GM19238 (cell line): Measurements from ENCODE around the gene CRISP1.
"Not testable (repeated sequence)": the region's sequence is repeated elsewhere in the genome, so short reads cannot be mapped to it uniquely, and the experiment has no call there.

Source experiments
- DNase-seq: peaks from one replicate; pipeline ENCODE4 v3.0.0; 2011; ENCODE audit warnings: low spot score; ENCODE audit not compliant: insufficient read length

The CRISP1 gene, protein sequence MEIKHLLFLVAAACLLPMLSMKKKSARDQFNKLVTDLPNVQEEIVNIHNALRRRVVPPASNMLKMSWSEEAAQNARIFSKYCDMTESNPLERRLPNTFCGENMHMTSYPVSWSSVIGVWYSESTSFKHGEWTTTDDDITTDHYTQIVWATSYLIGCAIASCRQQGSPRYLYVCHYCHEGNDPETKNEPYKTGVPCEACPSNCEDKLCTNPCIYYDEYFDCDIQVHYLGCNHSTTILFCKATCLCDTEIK

GRCh38 chr6:49866485-49866943, at the start of gene CRISP1:
TSS of gene CRISP1 (minus strand) at chr6:49866535. CDS start at chr6:49857400, 9,135 bp downstream.
- no peak for DNase-seq

DNA sequence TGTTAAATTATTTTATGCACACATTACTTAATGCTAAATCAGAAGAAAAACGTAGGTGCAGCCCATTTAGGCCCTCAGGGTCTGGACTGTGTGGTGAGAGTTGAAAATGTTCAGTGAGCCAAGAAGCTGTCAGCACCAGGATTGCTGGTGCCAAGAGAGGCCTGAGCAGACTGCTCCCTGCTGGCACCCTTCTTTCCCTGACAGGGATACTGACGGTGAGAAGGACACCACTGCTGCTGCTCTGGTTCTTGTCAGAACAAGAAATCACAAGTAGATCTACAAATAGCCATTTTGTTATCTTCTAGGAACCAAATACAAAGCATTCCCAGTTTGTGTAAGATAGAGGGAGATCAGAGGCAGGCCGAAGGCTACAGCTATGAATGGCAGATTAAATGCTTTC, 48.7 kb upstream of the CRISP1 start:
- no peak for DNase-seq

GRCh38 chr6:49913636-49914375, 47.5 kb upstream of the CRISP1 start:
- no peak for DNase-seq

GRCh38 chr6:49912196-49912595, 45.9 kb upstream of the CRISP1 start:
- DNase-seq = no peak

- DNase-seq = no peak
Observed at GRCh38 chr6:49911252-49911651, 44.9 kb upstream of the CRISP1 start.

DNA sequence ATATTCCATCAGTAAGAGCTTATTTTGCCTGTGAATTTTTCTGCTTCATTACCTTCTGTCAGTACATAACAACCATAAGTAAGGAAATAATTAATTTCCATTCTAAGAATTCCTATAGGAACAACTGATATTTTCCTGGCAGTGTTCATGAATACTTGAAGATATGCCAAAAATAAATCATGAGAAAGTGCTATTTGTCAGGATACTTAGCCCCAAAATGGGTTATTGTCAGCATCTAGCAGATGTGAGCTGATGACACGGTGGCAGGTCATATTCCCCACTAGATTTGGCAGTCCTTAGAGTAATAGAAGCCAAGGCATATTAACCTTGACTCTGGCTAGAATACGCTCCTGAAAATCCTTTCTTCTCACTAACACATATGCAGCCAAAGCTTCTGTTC, 43.2 kb upstream of the CRISP1 start:
- DNase-seq = no peak

DNA sequence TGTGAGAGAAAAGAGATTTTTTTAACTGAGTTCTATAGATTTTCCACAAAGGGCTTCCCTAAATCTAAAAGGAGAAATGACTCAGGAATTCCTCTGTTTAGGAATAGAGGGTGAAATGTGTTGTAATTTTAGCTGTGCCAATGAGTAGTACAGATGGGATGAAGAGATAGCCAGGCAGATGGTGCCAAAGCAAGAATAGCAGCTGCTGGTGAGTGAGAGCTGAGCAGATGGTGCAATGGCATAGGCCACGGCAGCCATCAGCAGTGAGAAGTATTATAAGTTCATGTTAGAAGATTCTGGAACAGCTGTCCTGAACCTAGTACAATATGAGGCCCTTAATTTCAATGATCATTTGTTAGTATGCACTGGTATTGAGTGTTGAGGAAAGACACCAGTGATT, 40.2 kb upstream of the CRISP1 start:
- no peak for DNase-seq

DNA sequence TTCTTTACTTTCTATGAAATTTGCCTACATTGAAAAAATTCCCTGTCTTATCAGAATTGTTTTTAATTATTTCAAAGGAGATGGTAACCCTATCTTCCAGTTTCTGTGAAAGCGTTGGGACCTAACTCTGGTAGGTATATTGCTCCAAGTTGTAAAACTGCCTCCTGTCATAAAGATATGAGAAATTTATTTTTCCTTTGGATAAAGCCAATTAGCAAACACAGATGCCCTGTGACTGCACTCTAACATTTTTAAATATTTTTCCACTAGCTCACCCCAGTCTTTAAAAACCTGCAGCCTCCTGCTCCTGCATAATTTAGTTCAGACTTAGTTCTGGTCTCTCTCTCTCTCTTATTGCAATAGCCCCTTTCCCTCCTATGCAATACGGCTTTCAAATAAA, 39.0 kb upstream of the CRISP1 start:
- no peak for DNase-seq

DNA sequence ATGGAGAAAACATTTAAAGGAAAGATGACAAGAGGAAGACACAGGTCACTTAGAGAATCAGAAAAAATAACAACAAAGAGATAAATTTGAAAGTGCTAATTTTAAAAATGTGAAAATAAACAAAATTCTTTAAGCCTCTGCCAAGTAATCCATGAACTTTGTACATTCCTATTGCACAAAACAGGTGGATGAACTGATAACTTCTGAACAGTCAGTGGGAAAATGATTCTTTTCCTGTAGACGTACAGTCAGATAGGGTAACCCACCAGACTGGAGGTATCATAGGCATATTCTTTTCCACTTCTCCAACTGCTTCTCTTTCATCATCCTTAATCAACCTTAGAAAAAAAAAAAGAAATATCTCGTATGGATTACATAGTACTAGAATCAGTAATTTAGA, 36.5 kb upstream of the CRISP1 start:
- DNase-seq = no peak

GRCh38 chr6:49898904-49899566, 32.7 kb upstream of the CRISP1 start:
- DNase-seq = no peak

GRCh38 chr6:49895553-49895952, 29.2 kb upstream of the CRISP1 start:
- not testable (repeated sequence) for DNase-seq

GRCh38 chr6:49892280-49892679, 25.9 kb upstream of the CRISP1 start:
- no peak for DNase-seq

DNA sequence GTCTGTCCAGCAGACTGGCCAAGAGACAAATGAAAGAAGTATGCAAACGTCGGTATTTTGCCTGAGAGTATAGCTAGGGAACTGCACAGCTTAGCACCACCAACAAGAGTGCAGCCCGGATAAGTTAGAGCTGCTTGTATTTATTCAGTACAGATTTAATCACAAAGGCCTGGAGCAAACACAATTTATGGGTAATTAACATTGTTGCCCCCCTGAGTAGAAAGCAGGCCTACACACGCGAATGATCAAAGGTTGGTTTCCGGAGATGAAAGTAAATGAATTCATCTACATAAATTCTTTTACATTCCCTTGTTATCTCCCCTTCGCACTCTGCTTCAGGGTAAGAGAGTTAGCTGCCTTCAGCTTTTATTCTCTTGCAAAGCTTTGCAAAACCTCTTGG, 24.7 kb upstream of the CRISP1 start:
- DNase-seq = no peak

- DNase-seq = no peak
Observed at GRCh38 chr6:49888742-49889431, 22.6 kb upstream of the CRISP1 start.

- no peak for DNase-seq
Observed at GRCh38 chr6:49868951-49869529, 2.7 kb upstream of the CRISP1 start.

GRCh38 chr6:49856282-49856681, 10.1 kb downstream of the CRISP1 start:
- no peak for DNase-seq

- DNase-seq = no peak
Observed at GRCh38 chr6:49855221-49855620, 11.1 kb downstream of the CRISP1 start.

GRCh38 chr6:49852975-49853374, 13.4 kb downstream of the CRISP1 start:
- no peak for DNase-seq

GRCh38 chr6:49849213-49849907, 17.0 kb downstream of the CRISP1 start:
- DNase-seq = peak; percentile 1

GRCh38 chr6:49847673-49848072, 18.7 kb downstream of the CRISP1 start:
- no peak for DNase-seq

DNA sequence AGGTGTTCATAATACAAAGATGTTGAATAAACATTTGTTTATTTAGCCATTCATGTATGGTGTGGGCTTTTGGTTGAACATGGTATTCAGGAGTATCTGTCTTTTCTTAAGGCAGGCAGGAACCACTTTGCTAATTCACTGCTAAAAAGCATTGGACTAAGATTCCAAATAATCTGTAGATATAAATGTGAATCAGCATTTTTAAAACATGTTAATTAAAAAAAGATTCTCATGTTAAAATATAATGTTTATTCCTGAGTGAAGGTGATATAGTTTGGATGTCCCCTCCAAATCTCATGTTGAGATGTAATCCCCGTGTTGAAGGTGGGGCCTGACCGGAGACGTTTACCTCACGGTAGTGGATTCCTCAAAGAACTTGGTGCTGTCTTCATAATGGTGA, 19.3 kb downstream of the CRISP1 start:
- DNase-seq = no peak
